ENCODE measurements around the gene GADL1. TPM values are rescaled to one million over a fixed set of nuclear protein-coding genes. Genes with fewer than 3 reads are reported as not detected.

GADL1 gene
- total and polyA plus RNA-seq, 2 donors from 2014 or later = 0.22 to 0.54 TPM

GRCh38 chr3:30692498-30693130 is 201.8 kb downstream of the GADL1 start:
- Histone ChIP-seq H3K27ac (ENCODE audit: low read depth in 2 of 2, low read length in 2 of 2) (no peak overlapping the region), H3K36me3 (ENCODE audit: control insufficient read depth in 2 of 3, insufficient read depth in 3 of 3, low read length in 3 of 3) (peaks cover 2 to 28% (median 15%) of the 10 kb centered on the region in 3 donors), H3K9ac (ENCODE audit: low read length in 3 of 3) (no peak overlapping the region), H3K4me1 (ENCODE audit: control insufficient read depth in 2 of 3, insufficient read depth in 2 of 3, low read depth in 1 of 3, low read length in 3 of 3) (peaks cover 8 to 28% (median 20%) of the 10 kb centered on the region in 3 donors), H3K27me3 (ENCODE audit: control insufficient read depth, insufficient read depth, low read length) (no peaks in the 10 kb centered on the region), H3K4me3 (ENCODE audit: low read length in 3 of 3) (no peak overlapping the region), H3K9me3 (ENCODE audit: control insufficient read depth in 2 of 3, insufficient read depth in 1 of 3, low read length in 3 of 3) (no peaks in the 10 kb centered on the region)
- no peak for DNase-seq
- no peak for FAIRE-seq
- TF ChIP-seq CTCF (IDR thresholded peaks at IDR 0.05; ENCODE audit: borderline replicate concordance, extremely low read depth, insufficient read depth) = no peak
- intact Hi-C loops (cut with DNase I) = no loop called here

GRCh38 chr3:30691944-30692343 is 202.5 kb downstream of the GADL1 start:
- FAIRE-seq (no peak), DNase-seq (no peak)
- Histone ChIP-seq H3K9me3 (ENCODE audit: control insufficient read depth in 2 of 3, insufficient read depth in 1 of 3, low read length in 3 of 3) (no peaks in the 10 kb centered on the region), H3K36me3 (ENCODE audit: control insufficient read depth in 2 of 3, insufficient read depth in 3 of 3, low read length in 3 of 3) (peaks cover 2 to 28% (median 15%) of the 10 kb centered on the region in 3 donors), H3K27me3 (ENCODE audit: control insufficient read depth, insufficient read depth, low read length) (no peaks in the 10 kb centered on the region), H3K4me3 (ENCODE audit: low read length in 3 of 3) (no peak overlapping the region), H3K4me1 (ENCODE audit: control insufficient read depth in 2 of 3, insufficient read depth in 2 of 3, low read depth in 1 of 3, low read length in 3 of 3) (peaks cover 8 to 28% (median 20%) of the 10 kb centered on the region in 3 donors), H3K27ac (ENCODE audit: low read depth in 2 of 2, low read length in 2 of 2) (no peak overlapping the region), H3K9ac (ENCODE audit: low read length in 3 of 3) (no peak overlapping the region)
- intact Hi-C loops (cut with DNase I) = no loop called here
- no peak for TF ChIP-seq CTCF (IDR thresholded peaks at IDR 0.05; ENCODE audit: borderline replicate concordance, extremely low read depth, insufficient read depth)

GRCh38 chr3:30691249-30691880 is 203.1 kb downstream of the GADL1 start:
- Histone ChIP-seq H3K27ac (ENCODE audit: low read depth in 2 of 2, low read length in 2 of 2) (no peak overlapping the region), H3K4me3 (ENCODE audit: low read length in 3 of 3) (no peak overlapping the region), H3K9me3 (ENCODE audit: control insufficient read depth in 2 of 3, insufficient read depth in 1 of 3, low read length in 3 of 3) (no peaks in the 10 kb centered on the region), H3K9ac (ENCODE audit: low read length in 3 of 3) (no peak overlapping the region), H3K27me3 (ENCODE audit: control insufficient read depth, insufficient read depth, low read length) (no peaks in the 10 kb centered on the region), H3K4me1 (ENCODE audit: control insufficient read depth in 2 of 3, insufficient read depth in 2 of 3, low read depth in 1 of 3, low read length in 3 of 3) (peaks cover 8 to 28% (median 20%) of the 10 kb centered on the region in 3 donors), H3K36me3 (ENCODE audit: control insufficient read depth in 2 of 3, insufficient read depth in 3 of 3, low read length in 3 of 3) (peaks cover 2 to 28% (median 15%) of the 10 kb centered on the region in 3 donors)
- TF ChIP-seq CTCF (IDR thresholded peaks at IDR 0.05; ENCODE audit: borderline replicate concordance, extremely low read depth, insufficient read depth) = no peak
- DNase-seq (peak; percentile 62 to 72 (median 69)), FAIRE-seq (no peak)
- intact Hi-C loops (cut with DNase I) = no loop called here

All from kidney (tissue), 14 donors.